ENCODE data around the gene FAM78A. TPM values are rescaled to one million over a fixed set of nuclear protein-coding genes. Genes with fewer than 3 reads are reported as not detected.

The FAM78A gene
- total and polyA plus RNA-seq, 9 donors: 0.60 to 9.4 (median 2.3) TPM

DNA sequence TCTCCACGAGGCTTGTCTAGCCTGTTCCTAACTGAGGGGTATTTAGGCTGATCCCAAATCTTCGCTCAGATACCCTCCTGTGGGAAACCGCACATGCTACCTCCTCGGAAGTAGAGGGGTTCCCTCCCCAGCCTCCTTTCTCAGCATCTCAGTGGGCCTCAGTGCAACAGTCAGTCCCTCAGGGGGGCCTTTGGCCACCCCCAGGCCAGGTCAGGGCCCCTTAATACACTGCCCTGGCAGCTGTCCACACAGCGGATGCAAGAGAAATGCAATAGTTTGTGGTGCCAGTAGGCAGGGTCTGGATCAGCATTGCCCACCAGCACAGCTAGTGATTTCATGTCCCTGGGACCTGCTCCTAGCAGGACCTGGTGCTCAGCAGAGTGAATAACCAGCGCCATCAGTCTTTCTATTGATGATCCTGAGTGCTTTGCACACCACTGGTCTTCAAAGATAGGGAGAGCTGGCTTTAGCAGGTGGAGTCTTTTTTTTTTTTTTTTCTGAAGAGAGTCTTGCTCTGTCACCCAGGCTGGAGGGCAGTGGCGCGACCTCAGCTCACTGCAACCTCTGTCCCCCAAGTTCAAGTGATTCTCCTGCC is 20.7 kb upstream of the FAM78A start:
- H3K9me3 ChIP-seq: no peaks in the 10 kb centered on the region
- H3K27me3 ChIP-seq: no peaks in the 10 kb centered on the region
- H3K4me3 ChIP-seq: no peak overlapping the region
- H3K36me3 ChIP-seq: no peaks in the 10 kb centered on the region
- DNase-seq: no peak
- 84 to 92% (median 89%) methylated on average over 8 of the region's 8 CpGs for WGBS, 3 donors
- no peak overlapping the region for H3K27ac ChIP-seq
- no peak for TF ChIP-seq POLR2A (IDR thresholded peaks at IDR 0.05)
- TF ChIP-seq EP300 (IDR thresholded peaks at IDR 0.05): no peak
- TF ChIP-seq, protein P1, sequence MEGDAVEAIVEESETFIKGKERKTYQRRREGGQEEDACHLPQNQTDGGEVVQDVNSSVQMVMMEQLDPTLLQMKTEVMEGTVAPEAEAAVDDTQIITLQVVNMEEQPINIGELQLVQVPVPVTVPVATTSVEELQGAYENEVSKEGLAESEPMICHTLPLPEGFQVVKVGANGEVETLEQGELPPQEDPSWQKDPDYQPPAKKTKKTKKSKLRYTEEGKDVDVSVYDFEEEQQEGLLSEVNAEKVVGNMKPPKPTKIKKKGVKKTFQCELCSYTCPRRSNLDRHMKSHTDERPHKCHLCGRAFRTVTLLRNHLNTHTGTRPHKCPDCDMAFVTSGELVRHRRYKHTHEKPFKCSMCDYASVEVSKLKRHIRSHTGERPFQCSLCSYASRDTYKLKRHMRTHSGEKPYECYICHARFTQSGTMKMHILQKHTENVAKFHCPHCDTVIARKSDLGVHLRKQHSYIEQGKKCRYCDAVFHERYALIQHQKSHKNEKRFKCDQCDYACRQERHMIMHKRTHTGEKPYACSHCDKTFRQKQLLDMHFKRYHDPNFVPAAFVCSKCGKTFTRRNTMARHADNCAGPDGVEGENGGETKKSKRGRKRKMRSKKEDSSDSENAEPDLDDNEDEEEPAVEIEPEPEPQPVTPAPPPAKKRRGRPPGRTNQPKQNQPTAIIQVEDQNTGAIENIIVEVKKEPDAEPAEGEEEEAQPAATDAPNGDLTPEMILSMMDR (IDR thresholded peaks at IDR 0.05): no peak
- no peaks in the 10 kb centered on the region for H3K4me1 ChIP-seq (ENCODE audit: insufficient read depth)
- intact Hi-C loops (cut with DNase I): no loop called here

DNA sequence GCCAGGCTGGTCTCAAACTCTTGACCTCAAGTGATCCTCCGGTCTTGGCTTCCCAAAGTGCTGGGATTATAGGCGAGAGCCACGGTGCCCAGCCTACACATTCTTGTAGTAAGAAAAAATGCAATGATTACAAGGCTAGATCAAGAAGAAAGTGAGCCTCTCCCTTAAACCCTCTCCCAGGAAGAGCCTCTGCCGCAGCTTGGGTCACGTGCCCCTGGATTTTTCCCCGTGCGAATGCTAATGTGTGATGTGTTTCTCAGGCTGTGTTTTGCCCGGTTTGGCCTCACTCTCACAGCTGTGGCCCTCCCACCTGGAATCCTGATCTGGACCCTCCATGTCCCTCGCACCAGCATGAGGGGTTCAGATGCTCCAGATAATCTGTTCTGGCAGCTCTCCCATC is 20.1 kb upstream of the FAM78A start:
- Histone ChIP-seq H3K36me3 (no peaks in the 10 kb centered on the region), H3K9me3 (no peaks in the 10 kb centered on the region), H3K27ac (no peak overlapping the region), H3K27me3 (no peaks in the 10 kb centered on the region), H3K4me3 (no peak overlapping the region), H3K4me1 (ENCODE audit: insufficient read depth) (no peaks in the 10 kb centered on the region)
- no peak for DNase-seq
- 76 to 83% (median 83%) methylated on average over 9 of the region's 9 CpGs for whole genome bisulfite sequencing, 3 donors
- intact Hi-C loops (cut with DNase I): no loop called here
- no peak for TF ChIP-seq POLR2A (IDR thresholded peaks at IDR 0.05)
- TF ChIP-seq, protein P1 (IDR thresholded peaks at IDR 0.05): no peak
- TF ChIP-seq EP300 (IDR thresholded peaks at IDR 0.05): no peak

DNA sequence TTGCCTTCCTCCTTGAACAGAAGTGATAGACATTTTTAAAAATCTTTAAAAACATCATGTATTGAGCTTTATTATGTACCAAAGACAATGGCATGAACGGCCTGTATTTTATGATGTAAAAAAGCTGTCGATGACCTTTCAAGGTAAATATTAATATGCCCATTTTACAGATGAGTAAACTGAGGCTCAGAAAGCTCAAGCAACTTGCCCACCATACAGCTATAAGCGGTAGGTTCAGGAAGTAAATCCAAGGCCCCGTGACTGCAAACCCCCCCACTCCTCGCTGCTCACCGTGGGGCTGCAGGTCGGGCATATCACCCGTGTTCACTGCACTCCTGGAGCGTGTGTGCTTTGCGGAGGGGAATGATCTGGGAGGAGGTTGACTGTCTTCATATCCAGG is 16.6 kb upstream of the FAM78A start:
- no peak for DNase-seq
- TF ChIP-seq EP300 (IDR thresholded peaks at IDR 0.05) (no peak), POLR2A (IDR thresholded peaks at IDR 0.05) (no peak)
- TF ChIP-seq, protein P1 (IDR thresholded peaks at IDR 0.05): no peak
- intact Hi-C loops (cut with DNase I): no loop called here
- Histone ChIP-seq H3K4me1 (ENCODE audit: insufficient read depth) (peaks cover 11% of the 10 kb centered on the region), H3K27me3 (no peaks in the 10 kb centered on the region), H3K36me3 (no peaks in the 10 kb centered on the region), H3K9me3 (no peaks in the 10 kb centered on the region), H3K4me3 (no peak overlapping the region), H3K27ac (no peak overlapping the region)
- 88 to 93% (median 92%) methylated on average over 10 of the region's 10 CpGs for WGBS, 3 donors

DNA sequence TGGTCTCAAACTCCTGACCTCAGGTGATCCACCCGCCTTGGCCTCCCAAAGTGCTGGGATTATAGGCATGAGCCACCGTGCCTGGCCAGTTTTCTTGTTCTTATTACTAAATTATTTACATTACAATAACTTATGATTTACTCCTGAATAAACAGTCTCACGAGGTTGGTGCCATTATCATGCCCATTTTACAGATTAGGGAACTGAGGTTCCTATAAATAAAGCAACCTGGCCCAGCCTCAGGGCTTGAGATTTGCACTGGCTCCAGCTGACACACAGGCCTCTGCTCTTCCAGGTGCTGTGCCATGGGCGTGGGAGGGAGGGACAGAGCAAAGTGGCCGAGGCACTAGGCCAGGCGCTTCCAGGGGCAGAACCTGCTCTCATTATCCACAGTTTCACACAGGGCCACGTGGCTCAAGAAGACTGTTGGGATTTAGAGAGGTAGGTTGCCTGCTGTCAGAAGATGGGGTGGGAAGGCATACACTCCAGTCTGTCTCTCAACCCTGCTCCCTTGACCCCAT is 15.5 kb upstream of the FAM78A start:
- Histone ChIP-seq H3K4me3 (no peak overlapping the region), H3K36me3 (no peaks in the 10 kb centered on the region), H3K27ac (no peak overlapping the region), H3K9me3 (no peaks in the 10 kb centered on the region), H3K27me3 (no peaks in the 10 kb centered on the region), H3K4me1 (ENCODE audit: insufficient read depth) (peaks cover 11% of the 10 kb centered on the region)
- DNase-seq: no peak
- 78 to 84% (median 81%) methylated on average over 7 of the region's 7 CpGs for WGBS, 3 donors
- intact Hi-C loops (cut with DNase I): no loop called here
- TF ChIP-seq, protein P1 (IDR thresholded peaks at IDR 0.05): no peak
- TF ChIP-seq EP300 (IDR thresholded peaks at IDR 0.05): no peak
- no peak for TF ChIP-seq POLR2A (IDR thresholded peaks at IDR 0.05)

All from ovary (tissue), 9 donors.